HG02588 (cell line): ENCODE measurements around the gene MRC2.
"Not testable (repeated sequence)": the region's sequence is repeated elsewhere in the genome, so short reads cannot be mapped to it uniquely, and the experiment has no call there.

Experiments
- ATAC-seq: cut with Tn5 transposase; IDR thresholded peaks from one replicate; pipeline ENCODE4 v1.9.1; 2021; ENCODE audit warnings: mild to moderate bottlenecking, moderate library complexity; ENCODE audit not compliant: unreplicated experiment

The MRC2 gene

DNA sequence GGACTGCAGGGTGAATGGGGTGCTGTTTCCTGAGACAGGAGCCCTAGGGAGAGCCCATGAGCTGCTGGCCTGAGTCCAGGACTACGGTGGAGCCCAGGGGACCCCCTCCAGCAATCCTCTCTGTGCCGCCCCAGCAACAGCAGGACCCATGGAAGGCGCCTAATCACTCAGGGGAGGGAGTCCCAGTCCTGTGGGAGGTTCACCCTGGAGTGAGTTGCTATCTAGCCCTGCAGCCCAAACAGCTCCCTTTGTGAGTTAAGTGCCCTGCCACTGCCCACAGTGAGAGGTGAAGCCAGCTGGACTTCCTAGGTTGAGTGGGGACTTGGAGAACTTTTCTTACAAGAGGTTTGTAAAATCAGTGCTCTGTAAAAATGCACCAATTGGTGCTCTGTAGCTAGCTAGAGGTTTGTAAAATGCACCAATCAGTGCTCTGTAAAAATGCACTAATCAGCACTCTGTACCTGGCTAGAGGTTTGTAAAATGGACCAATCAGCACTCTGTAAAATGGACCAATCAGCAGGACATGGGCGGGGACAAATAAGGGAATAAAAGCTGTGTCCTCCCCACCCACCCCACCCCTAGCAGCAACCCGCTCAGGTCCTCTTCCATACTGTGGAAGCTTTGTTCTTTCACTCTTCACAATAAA is 67.7 kb downstream of the MRC2 start:
- not testable (repeated sequence) for ATAC-seq

DNA sequence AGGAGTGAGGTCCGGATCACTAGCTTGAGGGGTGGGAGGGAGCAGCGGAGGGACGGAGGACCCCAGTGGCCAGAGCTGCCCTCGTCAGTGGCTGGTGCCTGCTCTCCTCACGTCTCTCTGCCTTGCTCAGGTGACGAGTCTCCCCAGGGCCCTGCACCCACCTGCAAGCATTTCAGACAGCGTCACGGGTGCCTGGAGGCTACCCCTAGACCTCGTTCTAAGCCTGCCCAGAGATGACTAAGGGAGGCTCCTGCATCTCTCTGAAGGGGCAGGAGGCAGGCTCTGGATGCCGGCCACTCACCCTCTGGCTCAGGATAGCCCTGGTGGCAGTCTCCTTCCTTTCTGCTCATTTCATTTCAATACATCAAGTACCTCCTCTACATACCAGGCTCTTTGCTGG is 68.8 kb downstream of the MRC2 start:
- no peak for ATAC-seq

DNA sequence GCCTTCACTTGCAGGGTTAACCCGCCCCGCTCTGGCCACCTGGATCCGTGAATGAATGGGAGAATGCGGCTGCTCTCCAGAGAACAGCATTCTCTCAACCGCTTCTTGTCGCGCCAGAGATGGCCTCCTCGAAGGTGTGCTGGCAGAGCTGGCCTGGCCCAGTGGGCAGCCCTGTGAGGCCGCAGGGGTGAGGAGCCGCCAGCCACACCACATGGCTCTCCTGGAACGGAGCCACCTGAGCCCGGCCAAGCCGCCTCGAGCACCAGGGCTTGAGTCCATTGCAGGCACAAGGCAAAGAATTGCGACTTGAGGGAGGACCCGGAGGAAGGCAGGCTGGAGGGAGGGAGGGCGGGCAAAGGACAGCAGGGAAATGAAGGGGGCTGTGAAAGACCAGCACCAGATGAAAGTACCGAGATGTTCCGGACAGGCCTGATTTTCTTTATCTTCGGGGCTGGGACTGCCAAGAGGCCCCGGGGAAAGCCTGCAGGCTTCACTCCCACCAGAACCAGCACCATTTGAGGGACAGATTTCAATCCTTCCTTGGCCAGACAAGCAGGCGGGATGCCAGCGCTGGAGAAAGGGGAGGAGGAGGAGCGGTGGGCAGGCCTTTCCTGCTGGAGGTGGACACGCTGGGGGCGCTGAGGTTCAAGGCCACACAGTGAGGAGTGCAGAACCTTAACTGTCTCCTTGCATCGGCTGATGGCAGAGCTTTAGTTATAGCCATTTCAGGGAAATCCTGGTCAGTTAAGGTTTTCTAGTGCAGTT is 69.4 kb downstream of the MRC2 start:
- ATAC-seq: no peak

DNA sequence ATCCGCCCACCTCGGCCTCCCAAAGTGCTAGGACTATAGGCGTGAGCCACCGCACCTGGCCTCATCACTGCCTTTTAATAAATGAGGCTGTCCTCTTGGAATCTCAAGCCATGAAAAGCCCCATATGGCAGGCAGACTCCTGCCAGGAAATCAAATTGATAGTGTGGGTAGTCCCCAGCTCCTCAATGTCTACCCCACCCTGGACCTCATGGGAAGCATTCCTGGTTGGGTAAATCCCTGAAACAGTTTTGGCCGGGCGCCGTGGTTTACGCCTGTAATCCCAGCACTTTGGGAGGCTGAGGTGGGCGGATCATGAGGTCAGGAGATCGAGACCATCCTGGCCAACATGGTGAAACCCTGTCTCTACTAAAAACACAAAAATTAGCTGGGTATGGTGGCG is 71.0 kb downstream of the MRC2 start:
- ATAC-seq: not testable (repeated sequence)

DNA sequence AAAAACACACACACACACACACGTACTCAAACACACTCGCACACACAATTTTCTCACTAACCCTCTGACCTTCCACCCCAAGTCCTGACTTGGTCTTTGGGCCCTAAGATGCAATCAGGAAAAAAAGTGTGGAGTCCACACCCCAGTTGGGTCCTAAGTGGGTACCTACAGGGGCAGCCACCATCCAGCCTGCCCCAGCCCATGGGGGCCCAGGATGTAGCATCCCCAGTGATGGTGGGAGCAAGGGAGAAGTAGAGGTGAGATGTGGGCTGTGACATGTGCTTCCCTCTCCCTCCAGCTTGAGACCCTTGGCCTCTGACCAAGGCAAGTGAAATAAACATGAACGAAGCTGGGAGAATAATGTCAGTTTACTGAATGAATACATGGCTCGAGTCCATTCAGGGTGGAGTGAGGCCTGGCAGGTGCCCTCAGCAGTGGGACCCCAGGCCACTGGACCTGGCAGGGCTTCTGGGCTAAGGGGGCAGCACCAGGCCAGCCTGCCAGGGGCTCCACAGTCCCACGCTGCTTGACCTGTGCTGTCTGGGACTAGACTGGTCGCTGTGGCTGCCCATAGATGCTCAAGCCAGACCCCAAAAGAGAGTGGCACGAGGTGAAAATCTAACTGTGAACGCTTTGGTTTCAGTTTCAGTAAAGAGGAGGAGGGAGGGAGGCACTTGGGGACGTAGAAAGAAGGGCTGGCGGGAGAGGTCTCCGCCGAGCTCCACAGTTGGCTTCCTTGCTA is 73.7 kb downstream of the MRC2 start:
- ATAC-seq: no peak

DNA sequence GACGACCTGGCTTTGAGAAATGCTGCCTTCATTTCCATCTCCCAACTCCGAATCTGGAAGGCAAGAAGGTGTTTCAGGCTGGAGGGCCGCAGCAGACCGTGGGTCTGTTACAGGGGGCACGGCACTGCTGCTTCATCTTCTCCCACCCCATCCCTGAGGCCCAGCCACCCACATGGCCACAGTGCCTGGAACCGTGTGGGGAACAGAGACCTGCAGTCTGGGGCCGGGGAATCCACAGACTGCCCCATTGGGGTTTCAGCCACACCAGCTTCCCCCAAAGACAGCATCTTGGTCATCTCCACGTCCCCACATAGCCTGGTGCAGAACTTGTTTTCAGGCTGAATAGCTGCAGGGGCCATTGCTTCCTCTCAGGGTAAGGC is 74.2 kb downstream of the MRC2 start:
- no peak for ATAC-seq

DNA sequence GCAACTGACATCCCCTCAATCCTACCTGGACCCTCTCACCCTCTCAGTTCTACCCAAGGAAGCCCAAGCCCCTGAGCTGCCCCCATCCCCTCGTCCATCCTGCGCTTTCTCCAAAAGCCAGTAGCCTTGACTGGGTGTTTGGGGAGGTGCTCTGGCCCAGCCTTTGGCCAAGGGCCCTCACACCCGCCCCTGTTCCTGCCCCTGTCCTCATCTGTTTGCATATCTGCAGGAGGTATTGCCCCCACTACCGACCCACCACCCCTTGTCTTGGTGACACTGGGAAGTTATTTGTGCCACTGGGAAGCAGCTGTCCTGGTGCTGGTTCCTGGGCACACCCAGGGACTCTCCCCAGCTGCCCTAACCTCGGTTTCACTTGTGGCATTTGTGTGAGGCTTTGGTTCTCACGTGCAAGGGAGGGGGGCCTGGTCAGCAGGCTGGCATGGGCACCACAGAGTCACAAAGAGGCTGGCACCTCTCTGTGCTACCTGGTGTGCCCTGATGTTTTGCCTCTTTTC is 75.3 kb downstream of the MRC2 start:
- no peak for ATAC-seq

DNA sequence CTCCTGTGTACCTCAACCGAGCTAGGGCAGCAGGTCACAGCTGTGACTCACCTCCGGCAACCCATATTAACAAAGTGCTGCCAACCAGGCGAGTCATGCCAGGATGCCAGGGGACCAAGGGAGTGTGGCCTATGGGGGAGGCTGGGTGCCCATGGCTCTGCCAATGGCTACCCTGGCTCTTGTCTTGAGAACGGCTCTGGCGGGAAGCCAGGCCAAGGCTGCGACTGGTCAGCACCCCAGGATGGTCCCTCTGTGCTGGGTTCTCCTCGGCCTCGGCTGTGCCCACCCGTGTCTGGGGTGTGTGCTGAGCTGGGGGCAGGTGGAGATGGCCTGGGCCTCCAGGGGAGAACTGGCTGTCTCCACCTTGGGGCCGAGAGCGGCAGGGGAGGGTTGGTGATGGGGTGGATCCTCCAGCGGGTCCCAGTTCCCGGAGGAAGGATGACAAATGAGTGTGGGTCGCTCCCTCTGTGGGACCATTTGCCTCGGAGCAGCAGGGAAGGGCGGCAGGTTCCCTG is 75.8 kb downstream of the MRC2 start:
- no peak for ATAC-seq

DNA sequence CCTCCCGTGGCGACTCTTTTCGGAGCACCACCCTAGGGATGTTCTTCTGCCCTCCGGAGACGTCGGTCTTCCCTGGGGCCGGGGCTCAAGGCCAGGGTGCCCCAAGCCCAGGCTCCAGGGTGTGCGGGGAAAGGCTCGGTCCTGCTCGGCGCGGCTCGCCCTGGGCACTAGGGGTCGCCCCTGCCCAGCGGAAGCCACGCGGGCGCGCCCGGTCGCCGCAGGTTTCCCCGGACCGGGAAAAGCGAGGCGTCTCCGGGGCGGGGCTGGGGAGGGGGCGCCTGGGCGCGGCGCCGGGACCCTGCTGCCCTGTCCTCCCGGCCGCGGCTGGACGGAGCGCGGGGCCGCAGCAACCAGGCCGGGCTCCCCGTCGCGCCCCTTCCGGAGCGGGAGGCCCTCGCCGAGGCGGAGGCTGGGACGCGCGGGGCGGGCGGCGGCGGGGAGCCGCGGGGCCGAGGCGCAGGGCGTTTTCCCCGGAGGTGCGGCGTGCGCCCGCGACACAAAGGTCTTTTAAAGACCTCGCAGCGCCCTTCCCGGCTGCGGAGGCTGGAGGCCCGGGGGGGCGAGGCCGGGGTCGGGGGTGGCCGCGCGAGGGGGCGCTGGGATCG is 76.4 kb downstream of the MRC2 start:
- peak; percentile 82 for ATAC-seq

DNA sequence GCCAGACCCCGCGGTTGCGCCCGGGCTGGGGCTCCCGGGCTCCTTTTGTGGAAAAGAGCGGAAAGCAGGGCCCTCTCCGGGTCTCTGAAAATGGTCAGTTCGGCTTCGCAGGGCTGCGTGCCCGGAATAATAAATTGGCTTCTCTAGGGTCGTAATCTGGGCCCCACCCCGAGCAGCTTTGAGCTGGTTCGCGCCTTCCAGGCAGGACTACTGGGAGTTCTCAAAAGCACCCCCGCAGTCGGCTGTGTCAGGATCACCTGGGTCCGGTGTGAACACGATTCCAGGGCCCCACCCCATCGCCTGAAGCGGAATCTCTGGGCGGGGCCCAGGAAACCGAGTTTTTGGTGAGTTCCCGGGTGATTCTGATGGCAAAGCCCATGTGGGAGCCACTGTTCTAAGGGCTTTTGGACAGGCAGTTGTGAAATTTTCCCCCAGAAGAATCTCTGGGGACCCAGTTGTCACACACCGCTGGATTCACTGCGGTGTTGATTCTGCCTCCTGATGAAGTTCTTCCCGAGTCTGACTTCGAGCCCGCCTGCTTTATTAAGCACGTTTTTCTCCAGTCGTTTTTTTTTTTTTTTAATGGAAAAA is 77.0 kb downstream of the MRC2 start:
- ATAC-seq: no peak

DNA sequence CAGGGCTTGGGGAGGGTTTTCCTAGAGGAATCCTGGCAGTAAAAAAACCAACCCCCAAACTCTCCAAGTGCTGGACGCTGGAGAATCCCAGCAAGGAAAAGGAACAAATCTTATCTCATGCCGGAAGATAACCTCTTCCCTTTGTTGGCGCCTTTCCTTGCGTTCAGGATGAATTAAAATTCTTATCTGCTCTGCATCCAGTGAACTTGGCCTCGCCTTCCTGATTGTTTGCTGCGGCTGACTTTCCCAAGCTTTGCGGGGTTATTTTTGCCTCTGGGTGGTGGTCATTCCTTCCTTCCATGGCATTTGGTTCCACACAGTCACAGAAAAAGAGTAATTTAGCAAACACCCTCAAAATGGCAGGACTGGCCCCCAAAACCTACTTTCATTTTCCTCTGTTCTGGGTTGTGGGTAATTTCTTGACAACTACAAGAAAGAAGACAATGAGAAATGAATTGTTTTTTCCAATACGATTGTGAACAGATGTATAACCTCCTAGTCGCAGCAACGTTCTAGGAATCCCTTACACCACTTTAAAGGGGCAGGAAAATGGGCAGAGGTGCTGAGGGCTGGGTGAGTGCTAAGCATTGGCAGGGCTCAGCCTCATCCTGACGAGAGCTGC is 77.8 kb downstream of the MRC2 start:
- no peak for ATAC-seq

DNA sequence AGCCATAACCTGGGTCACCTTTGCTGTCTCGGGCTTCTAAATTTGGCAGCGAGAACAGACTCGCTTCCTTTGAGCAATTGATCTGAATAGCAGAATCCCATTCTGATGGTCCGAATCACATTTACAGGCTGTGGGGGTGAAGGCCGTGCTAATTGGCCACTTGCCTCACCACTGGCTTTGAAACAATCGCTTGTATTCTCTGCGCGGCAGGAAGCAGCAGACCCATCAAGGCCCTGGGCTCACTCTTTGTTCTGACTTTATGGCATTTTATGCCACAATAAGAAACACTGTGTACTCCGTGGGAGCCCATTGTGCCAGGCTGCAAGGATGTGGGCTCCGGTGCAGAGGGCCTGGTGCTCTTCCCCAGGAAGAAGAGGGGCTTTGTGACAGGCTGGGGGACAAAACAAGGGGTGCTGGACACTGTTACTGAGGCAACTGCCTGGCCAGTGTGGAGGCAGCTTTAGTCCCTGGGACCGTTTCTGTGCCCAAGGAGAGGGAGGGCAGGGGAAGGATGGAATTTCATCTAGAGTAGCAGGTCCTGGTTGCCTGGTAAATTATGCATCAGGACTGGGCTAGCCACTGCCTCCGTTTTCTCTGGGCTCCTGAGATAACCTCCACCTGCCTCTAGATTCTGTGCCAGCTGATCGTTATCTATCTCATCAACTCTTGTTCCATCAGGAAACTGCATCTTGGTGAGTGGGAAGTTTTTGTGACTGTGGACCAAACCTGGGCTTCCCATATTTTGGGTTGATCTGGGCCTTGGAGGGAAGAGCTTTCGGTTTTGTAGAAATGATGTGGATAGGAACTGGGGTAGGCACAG is 78.5 kb downstream of the MRC2 start:
- ATAC-seq: no peak

DNA sequence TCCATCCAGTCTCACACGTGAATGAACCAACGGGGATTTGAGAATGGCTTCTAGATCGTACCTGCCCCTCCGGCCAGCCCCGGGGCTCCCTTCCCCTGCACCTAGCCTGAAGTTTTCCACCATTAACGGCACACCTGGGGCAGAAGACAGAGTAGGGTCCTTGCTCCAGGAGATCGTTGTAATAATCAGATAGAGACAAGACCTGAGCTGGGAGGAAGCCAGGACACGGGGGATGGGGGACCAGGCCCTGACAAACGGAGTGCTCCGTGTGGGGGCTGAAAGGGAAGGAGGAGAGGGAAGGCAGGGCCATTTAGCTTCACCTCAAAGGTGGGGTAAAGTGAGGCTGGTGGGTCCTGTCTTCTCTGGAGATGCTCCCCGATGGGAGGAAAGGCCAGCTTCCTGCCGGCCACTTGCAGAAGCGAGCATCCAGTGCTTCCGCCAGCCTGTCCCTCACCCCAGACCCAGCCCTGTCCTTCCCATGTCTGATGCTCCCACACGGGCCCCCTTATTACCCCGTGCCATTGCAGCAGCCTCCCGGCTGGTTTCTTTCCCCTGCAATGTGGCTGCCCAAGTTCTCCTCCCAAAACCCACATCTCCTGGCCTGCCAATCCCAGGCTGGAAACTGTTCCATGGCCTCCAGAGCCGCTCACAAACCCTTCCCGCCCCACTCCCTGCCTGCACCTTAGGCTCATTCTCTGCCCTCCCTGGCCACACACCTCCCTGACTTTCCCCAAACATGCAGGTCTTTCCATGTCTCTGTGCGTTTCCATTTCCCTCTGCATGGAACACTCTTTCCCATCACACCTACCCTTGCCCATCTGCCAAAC is 79.3 kb downstream of the MRC2 start:
- no peak for ATAC-seq

DNA sequence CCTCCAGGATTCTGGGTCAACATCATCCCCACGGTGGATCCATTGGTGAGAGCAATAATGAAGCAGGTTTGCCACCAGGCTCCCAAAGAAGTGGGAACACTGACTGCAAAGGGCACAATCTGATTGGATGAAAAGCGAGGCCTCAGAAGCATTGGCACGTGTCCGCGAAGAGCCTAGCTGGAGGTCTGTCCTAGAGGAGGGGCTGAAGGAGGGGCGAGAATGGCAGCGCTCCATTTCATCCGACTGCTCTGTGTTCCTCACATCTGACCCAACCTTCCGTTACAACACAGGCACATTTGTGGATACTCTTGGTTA is 79.9 kb downstream of the MRC2 start:
- no peak for ATAC-seq

DNA sequence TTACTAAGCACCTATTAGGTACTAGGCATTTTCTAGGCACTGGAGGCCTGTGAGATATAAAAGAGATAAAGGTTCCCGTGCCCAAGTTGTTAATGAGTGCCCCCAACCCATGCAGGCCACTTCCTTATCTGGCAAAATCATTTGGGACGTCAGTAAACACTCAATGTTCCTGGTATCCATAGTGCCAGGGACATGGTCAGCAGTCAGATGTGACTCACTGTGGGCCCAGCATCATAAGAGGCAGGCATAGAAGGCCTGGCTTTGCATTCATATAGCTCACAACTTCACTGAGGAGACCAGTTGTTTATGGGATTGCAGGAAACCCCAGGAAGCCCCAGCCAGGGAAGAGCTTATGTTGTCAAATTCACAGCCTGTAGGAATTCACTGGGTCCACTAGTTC is 81.1 kb downstream of the MRC2 start:
- no peak for ATAC-seq

DNA sequence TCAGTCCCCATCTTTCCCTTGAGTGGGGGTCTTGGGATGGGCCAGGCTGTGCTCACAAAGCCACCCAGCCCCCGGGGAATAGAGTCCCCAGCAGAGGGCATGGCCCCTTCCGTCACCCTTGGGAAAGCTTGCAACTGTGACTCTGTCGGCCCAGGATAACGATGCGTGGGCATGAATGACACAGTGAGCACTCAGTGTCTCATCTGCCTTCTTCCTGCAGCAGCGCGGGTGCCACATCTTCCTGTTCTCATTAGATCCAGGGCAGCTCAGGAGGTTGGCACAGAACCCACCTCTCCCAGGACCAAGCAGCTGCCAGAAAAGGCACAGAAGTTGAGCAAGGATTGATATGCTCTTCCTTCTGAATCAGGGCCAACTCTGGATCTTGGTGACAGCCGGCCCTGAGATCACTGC is 84.7 kb downstream of the MRC2 start:
- no peak for ATAC-seq

DNA sequence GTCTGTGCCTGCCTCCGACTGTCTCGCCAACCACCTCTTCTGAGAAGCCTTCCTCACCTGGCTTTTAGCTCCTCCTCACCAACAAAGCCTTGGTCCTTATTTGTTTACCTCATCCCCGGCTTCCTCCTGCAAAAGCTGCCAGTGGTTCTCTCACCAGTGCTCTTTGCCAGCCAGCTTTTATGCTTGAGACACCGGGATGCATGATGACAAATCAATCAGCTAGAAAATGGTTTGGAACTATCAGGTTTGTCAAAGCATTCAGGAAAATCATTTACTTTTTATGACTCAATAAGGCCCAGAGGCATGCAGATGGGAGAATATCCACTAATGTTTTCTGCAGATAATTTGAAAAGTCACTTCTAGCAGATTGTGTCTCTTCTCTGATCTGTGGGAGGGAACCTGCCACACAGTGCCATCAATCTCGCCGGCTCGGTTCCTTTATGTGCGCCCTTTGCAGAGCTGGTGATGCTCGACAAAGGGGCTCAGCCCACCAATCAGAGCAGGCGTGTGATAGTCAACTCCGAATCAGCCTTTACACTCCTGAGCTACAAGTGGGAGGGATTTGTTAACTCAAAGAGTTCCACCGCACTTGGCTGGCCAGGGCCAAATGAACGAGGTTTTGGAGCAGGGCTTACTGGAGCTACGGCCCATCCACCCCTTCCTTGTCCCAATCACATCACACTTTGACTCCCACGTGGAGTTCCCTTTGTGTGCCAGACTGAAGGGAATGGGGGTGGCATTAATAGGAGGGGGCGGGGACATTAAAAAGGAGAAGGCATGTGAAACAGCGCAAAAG is 85.8 kb downstream of the MRC2 start:
- no peak for ATAC-seq
